ENCODE measurements around the gene TNS1.

DNA sequence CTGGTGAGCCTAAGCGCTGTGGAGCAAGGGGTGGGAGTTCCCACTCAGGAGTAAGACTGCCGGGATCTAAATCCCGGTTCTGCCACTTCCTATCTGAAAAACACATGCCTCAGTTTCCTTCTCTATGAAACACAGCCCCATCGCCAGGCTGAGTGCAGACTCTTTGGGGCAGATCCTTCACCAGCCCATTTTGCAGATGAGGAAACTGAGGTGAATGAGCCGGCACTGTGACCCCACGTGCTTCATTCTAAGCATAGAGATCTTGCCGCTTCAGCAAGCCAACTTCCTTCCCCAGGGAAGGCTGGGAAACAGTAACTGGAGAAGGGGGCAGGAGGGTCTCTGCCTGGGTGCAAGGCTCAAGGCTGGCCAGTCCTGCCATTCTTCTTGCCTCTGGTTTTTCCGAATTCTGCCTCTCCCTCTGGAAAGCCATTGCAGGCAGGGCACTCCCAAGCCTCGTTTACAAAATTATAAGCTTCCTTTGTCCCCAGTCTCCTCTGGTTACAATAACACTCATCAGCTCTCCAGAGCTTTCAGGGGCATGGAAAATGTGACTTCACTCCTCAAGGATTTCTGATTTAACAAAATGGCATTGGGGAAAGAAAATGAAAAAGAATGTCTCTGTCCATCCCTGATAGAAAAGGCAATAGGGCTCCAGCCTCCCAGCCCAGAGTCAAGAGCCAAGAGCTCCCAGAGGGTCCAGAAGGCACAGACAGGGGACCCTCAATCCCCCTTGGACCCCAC is 249.2 kb downstream of the TNS1 start:
- TF ChIP-seq EZH2 (IDR thresholded peaks at IDR 0.05; ENCODE audit: insufficient read depth, poor library complexity, severe bottlenecking) (no peak), EZH2phosphoT487 (IDR thresholded peaks at IDR 0.05; ENCODE audit: insufficient read depth, low read depth) (no peak)

Data from GM23248 (cell line).